ENCODE data around the gene LSM10. TPM values are rescaled to one million over a fixed set of nuclear protein-coding genes. Genes with fewer than 3 reads are reported as not detected.
A peak's percentile ranks its signal among the peaks of the same experiment; 100 is the strongest.

The LSM10 gene
- total and polyA plus RNA-seq, 2 donors (not counting 1 experiment from before 2014, with no cell fraction given) = 19.2 to 33.5 TPM

GRCh38 chr1:36396359-36396758, 1.3 kb downstream of the LSM10 start:
- Histone ChIP-seq H3K27ac (ENCODE audit: insufficient read depth, low read length) (no peak overlapping the region), H3K4me2 (ENCODE audit: extremely low read depth, insufficient read depth, low read length) (peak overlapping the region; percentile 96)

GRCh38 chr1:36393686-36394085, 4.0 kb downstream of the LSM10 start:
- DNase-seq (ENCODE audit: low read depth in 2 of 2) = no peak
- no peaks in the 10 kb centered on the region for H3K27me3 ChIP-seq (ENCODE audit: control insufficient read depth, insufficient read depth, low read length)
- no peak overlapping the region for H3K27ac ChIP-seq (ENCODE audit: insufficient read depth, low read length)
- H3K79me2 ChIP-seq (ENCODE audit: control insufficient read depth, insufficient read depth, low read length) = peaks cover 14% of the 10 kb centered on the region
- no peak overlapping the region for H3K9ac ChIP-seq (ENCODE audit: insufficient read depth, low read length)
- H3K4me1 ChIP-seq (ENCODE audit: control insufficient read depth, extremely low read depth, insufficient read depth, low read length) = peaks cover 5% of the 10 kb centered on the region
- no peaks in the 10 kb centered on the region for H3K9me3 ChIP-seq (ENCODE audit: control insufficient read depth, insufficient read depth, low read depth, low read length)
- no peak overlapping the region for H3K4me2 ChIP-seq (ENCODE audit: extremely low read depth, insufficient read depth, low read length)
- H4K20me1 ChIP-seq (ENCODE audit: control insufficient read depth, extremely low read depth, insufficient read depth, low read length) = no peaks in the 10 kb centered on the region
- TF ChIP-seq EZH2 (IDR thresholded peaks at IDR 0.05; ENCODE audit: low read length, missing control alignments) = no peak
- no peak overlapping the region for H3K4me3 ChIP-seq (replicated peaks in 1 of 4; ENCODE audit: control extremely low read depth in 1 of 4, insufficient read depth in 1 of 4, low read depth in 3 of 4, low read length in 4 of 4)
- peaks cover 11% of the 10 kb centered on the region for H3K36me3 ChIP-seq (ENCODE audit: control insufficient read depth, insufficient read depth, low read length)
- H2AFZ ChIP-seq (ENCODE audit: low read length) = no peak overlapping the region

More at GRCh38 chr1:36396359-36396758, 1.3 kb downstream of the LSM10 start:
- Histone ChIP-seq H3K27me3 (ENCODE audit: control insufficient read depth, insufficient read depth, low read length) (no peaks in the 10 kb centered on the region), H3K36me3 (ENCODE audit: control insufficient read depth, insufficient read depth, low read length) (peaks cover 8% of the 10 kb centered on the region), H2AFZ (ENCODE audit: low read length) (no peak overlapping the region), H3K9me3 (ENCODE audit: control insufficient read depth, insufficient read depth, low read depth, low read length) (no peaks in the 10 kb centered on the region), H3K4me3 (replicated peaks in 1 of 4; ENCODE audit: control extremely low read depth in 1 of 4, insufficient read depth in 1 of 4, low read depth in 3 of 4, low read length in 4 of 4) (peak overlapping the region in 3 of 4 experiments; percentile 2 to 93 (median 81)), H4K20me1 (ENCODE audit: control insufficient read depth, extremely low read depth, insufficient read depth, low read length) (no peaks in the 10 kb centered on the region), H3K9ac (ENCODE audit: insufficient read depth, low read length) (no peak overlapping the region), H3K4me1 (ENCODE audit: control insufficient read depth, extremely low read depth, insufficient read depth, low read length) (peaks cover 5% of the 10 kb centered on the region), H3K79me2 (ENCODE audit: control insufficient read depth, insufficient read depth, low read length) (peaks cover 14% of the 10 kb centered on the region)
- TF ChIP-seq EZH2 (IDR thresholded peaks at IDR 0.05; ENCODE audit: low read length, missing control alignments) (no peak), CTCF (conservative IDR thresholded peaks at IDR 0.05 in 1 of 2, IDR thresholded peaks at IDR 0.05 in 1 of 2; ENCODE audit: low read depth in 1 of 2, low read length in 2 of 2) (no peak)
- no peak for DNase-seq (ENCODE audit: low read depth in 2 of 2)

- Histone ChIP-seq H2AFZ (ENCODE audit: low read length) (no peak overlapping the region), H3K27me3 (ENCODE audit: control insufficient read depth, insufficient read depth, low read length) (no peaks in the 10 kb centered on the region), H3K4me1 (ENCODE audit: control insufficient read depth, extremely low read depth, insufficient read depth, low read length) (peaks cover 7% of the 10 kb centered on the region), H3K9me3 (ENCODE audit: control insufficient read depth, insufficient read depth, low read depth, low read length) (no peaks in the 10 kb centered on the region), H3K4me2 (ENCODE audit: extremely low read depth, insufficient read depth, low read length) (no peak overlapping the region), H3K79me2 (ENCODE audit: control insufficient read depth, insufficient read depth, low read length) (peaks cover 14% of the 10 kb centered on the region), H3K9ac (ENCODE audit: insufficient read depth, low read length) (no peak overlapping the region), H4K20me1 (ENCODE audit: control insufficient read depth, extremely low read depth, insufficient read depth, low read length) (no peaks in the 10 kb centered on the region), H3K4me3 (replicated peaks in 1 of 4; ENCODE audit: control extremely low read depth in 1 of 4, insufficient read depth in 1 of 4, low read depth in 3 of 4, low read length in 4 of 4) (no peak overlapping the region), H3K27ac (ENCODE audit: insufficient read depth, low read length) (no peak overlapping the region), H3K36me3 (ENCODE audit: control insufficient read depth, insufficient read depth, low read length) (peaks cover 11% of the 10 kb centered on the region)
- TF ChIP-seq CTCF (conservative IDR thresholded peaks at IDR 0.05 in 1 of 2, IDR thresholded peaks at IDR 0.05 in 1 of 2; ENCODE audit: low read depth in 1 of 2, low read length in 2 of 2) = no peak
- no peak for TF ChIP-seq EZH2 (IDR thresholded peaks at IDR 0.05; ENCODE audit: low read length, missing control alignments)
- DNase-seq (ENCODE audit: low read depth in 2 of 2) = no peak
Observed at GRCh38 chr1:36392836-36393235, 4.9 kb downstream of the LSM10 start.
